H1 (cell line): ENCODE results near the gene CDCA4. TPM values are rescaled to one million over a fixed set of nuclear protein-coding genes. Genes with fewer than 3 reads are reported as not detected.

ENCODE experiments used
- CTCF ChIA-PET: fragments of 300-600 bp; sonication (Branson Sonifier 250); formaldehyde crosslinking; loops from one replicate; lab custom pipeline; 2021; ENCODE audit not compliant: partially characterized antibody; lab: Charles Lee
- POLR2A ChIA-PET: fragments of 300-600 bp; sonication (Branson Sonifier 250); formaldehyde crosslinking; loops from one replicate; lab custom pipeline; 2021; ENCODE audit warnings: inconsistent platforms; ENCODE audit not compliant: partially characterized antibody; lab: Charles Lee
- DNase-seq, 2 experiments: peaks; one replicate each; pipeline versions ENCODE4 v3.0.0 to v3.0.0-alpha.2; 2010 to 2022; ENCODE audit warnings: low spot score in 2 of 2, low read depth in 1 of 2, mixed read lengths in 1 of 2
- FAIRE-seq: peaks from 2 replicates; lab custom pipeline; 2011; peaks lifted over from hg19 to GRCh38; lab: Jason Lieb, UNC
- H2AFZ ChIP-seq: 2 replicates; pipeline ENCODE4 v1.8.1; 2012; ENCODE audit warnings: low read length, inconsistent platforms
- H2AK5ac ChIP-seq: 2 replicates; pipeline ENCODE4 v1.6.1; 2013; ENCODE audit warnings: low read depth, low read length
- H2BK120ac ChIP-seq: replicated peaks from 2 replicates; pipeline ENCODE3; 2013; ENCODE audit warnings: low read depth, low read length, inconsistent platforms
- H2BK12ac ChIP-seq: 2 replicates; pipeline ENCODE4 v1.6.1; 2013; ENCODE audit warnings: low read depth, low read length
- H2BK15ac ChIP-seq: 2 replicates; pipeline ENCODE4 v1.6.1; 2013; ENCODE audit warnings: low read length
- H2BK20ac ChIP-seq: 2 replicates; pipeline ENCODE4 v1.6.1; 2013; ENCODE audit warnings: low read length
- H2BK5ac ChIP-seq: 2 replicates; pipeline ENCODE4 v1.6.1; 2013; ENCODE audit warnings: low read depth, low read length
- H3K14ac ChIP-seq: 2 replicates; pipeline ENCODE4 v1.6.1; 2013; ENCODE audit warnings: inconsistent platforms; ENCODE audit not compliant: insufficient read length
- H3K18ac ChIP-seq: 2 replicates; pipeline ENCODE4 v1.6.1; 2013; ENCODE audit warnings: low read length; ENCODE audit errors: extremely low read depth
- H3K23ac ChIP-seq: 2 replicates; pipeline ENCODE4 v1.6.1; 2013; ENCODE audit warnings: inconsistent platforms; ENCODE audit not compliant: insufficient read length
- H3K23me2 ChIP-seq: 2 replicates; pipeline ENCODE4 v1.6.1; 2013; ENCODE audit warnings: low read depth, low read length
- H3K27ac ChIP-seq: 2 replicates; pipeline ENCODE4 v1.6.1; 2011; ENCODE audit warnings: low read depth, low read length, inconsistent platforms
- H3K27me3 ChIP-seq, 4 experiments: replicated peaks in 1 of 4; 1 replicate in 1 of 4; 2 replicates in 3 of 4; pipeline versions ENCODE4 v1.6.1 to v1.8.1; 2011 to 2013; ENCODE audit warnings: low read length in 3 of 4, mild to moderate bottlenecking in 3 of 4, inconsistent platforms in 2 of 4, mixed read lengths in 2 of 4, moderate library complexity in 1 of 4; ENCODE audit not compliant: control insufficient read depth in 3 of 4, insufficient read depth in 3 of 4; ENCODE audit errors: extremely low read depth in 1 of 4
- H3K36me3 ChIP-seq, 4 experiments: 2 replicates each; pipeline versions ENCODE4 v1.6.1 to v1.8.1; 2011 to 2013; ENCODE audit warnings: mild to moderate bottlenecking in 4 of 4, low read length in 3 of 4, moderate library complexity in 2 of 4, control low read depth in 1 of 4, inconsistent platforms in 1 of 4; ENCODE audit not compliant: insufficient read depth in 4 of 4, control insufficient read depth in 2 of 4
- H3K4ac ChIP-seq: replicated peaks from 2 replicates; pipeline ENCODE3; 2013; ENCODE audit warnings: low read length, low read depth, mixed read lengths, inconsistent platforms; ENCODE audit not compliant: insufficient read length
- H3K4me1 ChIP-seq, 4 experiments: replicated peaks in 1 of 4; 1 replicate in 1 of 4; 2 replicates in 3 of 4; pipeline versions ENCODE4 v1.6.1 to v1.8.1; 2011 to 2013; ENCODE audit warnings: low read length in 3 of 4, inconsistent platforms in 2 of 4, mixed read lengths in 1 of 4; ENCODE audit not compliant: insufficient read depth in 4 of 4, control insufficient read depth in 3 of 4
- H3K4me2 ChIP-seq, 2 experiments: 2 replicates each; pipeline versions ENCODE4 v1.6.1 to v1.8.1; 2011 to 2013; ENCODE audit warnings: low read depth in 2 of 2, low read length in 2 of 2, control low read depth in 1 of 2, inconsistent platforms in 1 of 2, mild to moderate bottlenecking in 1 of 2; ENCODE audit not compliant: insufficient read depth in 1 of 2
- H3K4me3 ChIP-seq, 4 experiments: fragments of 200-600, 300-600 bp in 1 of 4; sonication (generic), shearing (Covaris generic), sonication (Bioruptor Twin) in 1 of 4; 2 replicates each; pipeline versions ENCODE4 v1.5.1 to v1.8.1; 2011 to 2016; ENCODE audit warnings: low read length in 4 of 4, low read depth in 3 of 4, control low read depth in 2 of 4, inconsistent platforms in 2 of 4, mild to moderate bottlenecking in 2 of 4, mixed read lengths in 1 of 4, moderate library complexity in 1 of 4; ENCODE audit not compliant: insufficient read depth in 2 of 4; ENCODE audit errors: extremely low read depth in 1 of 4
- H3K56ac ChIP-seq: replicated peaks from 2 replicates; pipeline ENCODE3; 2013; ENCODE audit warnings: low read depth, mild to moderate bottlenecking, mixed read lengths, low read length, inconsistent platforms; ENCODE audit not compliant: insufficient read length
- H3K79me1 ChIP-seq: 2 replicates; pipeline ENCODE4 v1.6.1; 2013; ENCODE audit warnings: low read depth, low read length, control low read depth
- H3K79me2 ChIP-seq, 2 experiments: 2 replicates each; pipeline versions ENCODE4 v1.6.1 to v1.8.1; 2012 to 2013; ENCODE audit warnings: low read length in 2 of 2, mild to moderate bottlenecking in 2 of 2, inconsistent platforms in 1 of 2; ENCODE audit not compliant: insufficient read depth in 2 of 2, control insufficient read depth in 1 of 2
- H3K9ac ChIP-seq, 4 experiments: replicated peaks in 1 of 4; 1 replicate in 1 of 4; 2 replicates in 3 of 4; pipeline versions ENCODE4 v1.6.1 to v1.8.1; 2011 to 2013; ENCODE audit warnings: low read depth in 3 of 4, low read length in 3 of 4, control low read depth in 2 of 4, mild to moderate bottlenecking in 2 of 4, moderate library complexity in 2 of 4, inconsistent platforms in 1 of 4; ENCODE audit errors: extremely low read depth in 1 of 4
- H3K9me3 ChIP-seq, 2 experiments: 2 replicates each; pipeline versions ENCODE4 v1.6.1 to v1.8.1; 2012 to 2013; ENCODE audit warnings: mild to moderate bottlenecking in 2 of 2, moderate library complexity in 2 of 2, control low read depth in 1 of 2, inconsistent platforms in 1 of 2, low read depth in 1 of 2, low read length in 1 of 2, mixed read lengths in 1 of 2; ENCODE audit not compliant: insufficient read depth in 2 of 2
- H4K20me1 ChIP-seq, 2 experiments: replicated peaks in 1 of 2; 2 replicates each; pipeline versions ENCODE3 to v1.8.1; 2011 to 2013; ENCODE audit warnings: inconsistent platforms in 2 of 2, low read length in 2 of 2, mild to moderate bottlenecking in 1 of 2; ENCODE audit not compliant: insufficient read depth in 2 of 2, control insufficient read depth in 1 of 2
- H4K5ac ChIP-seq: 2 replicates; pipeline ENCODE4 v1.6.1; 2013; ENCODE audit warnings: low read length, low read depth, mixed read lengths, inconsistent platforms; ENCODE audit not compliant: insufficient read length
- H4K8ac ChIP-seq: 2 replicates; pipeline ENCODE4 v1.8.0; 2013; ENCODE audit warnings: mild to moderate bottlenecking, moderate library complexity, low read length, inconsistent platforms; ENCODE audit not compliant: insufficient read depth; ENCODE audit errors: extremely low read depth
- H4K91ac ChIP-seq: replicated peaks from 2 replicates; pipeline ENCODE3; 2013; ENCODE audit warnings: low read length, mixed read lengths, inconsistent platforms; ENCODE audit not compliant: insufficient read length
- ATF2 ChIP-seq: IDR thresholded peaks from 2 replicates; pipeline ENCODE4 v1.6.1; 2012; ENCODE audit warnings: low read length, inconsistent platforms
- RXRA ChIP-seq: IDR thresholded peaks from 2 replicates; pipeline ENCODE4 v1.6.1; 2011; ENCODE audit warnings: low read depth, mild to moderate bottlenecking, low read length, moderate library complexity; ENCODE audit not compliant: insufficient read depth
- TBP ChIP-seq: IDR thresholded peaks from 2 replicates; pipeline ENCODE4 v1.6.1; 2011; ENCODE audit warnings: low read depth, low read length, improper control_type of control experiment
- WGBS, 2 experiments: shearing (Covaris generic) in 1 of 2; methylation state at CpG; one replicate each; pipeline versions ENCODE4 v1.1.6 to v1.1.7; 2013 to 2015; ENCODE audit warnings: low lambda C conversion rate in 2 of 2, mixed read lengths in 2 of 2, inconsistent platforms in 1 of 2, low coverage in 1 of 2, missing lambda C conversion rate in 1 of 2; ENCODE audit not compliant: insufficient replicate concordance in 2 of 2, insufficient coverage in 1 of 2, insufficient read length in 1 of 2; ENCODE audit errors: extremely low coverage in 1 of 2, missing lambda C conversion rate in 1 of 2; 5-methylcytosine and 5-hydroxymethylcytosine counted together
- polyA plus RNA-seq, 7 experiments: library from polyadenylated mRNA; depleted of rRNA in 3 of 7; stranded (reverse) in 5 of 7; unstranded in 2 of 7; fragments of >200 nt in 5 of 7; fragments of 200-250 nt in 2 of 7; gene quantifications; 1 replicate in 5 of 7; 2 replicates in 1 of 7; 4 replicates in 1 of 7; pipeline versions ENCODE4 v1.2.1 to v1.2.3, GENCODE V29; 2011 to 2013; ENCODE audit warnings: missing spikeins in 2 of 7, mixed read lengths in 2 of 7
- total RNA-seq: library from RNA; stranded (reverse); fragmentation: NEBNext Ultra II Directional; extraction: Animal tissue kit (Norgen Biotek cat#: 25700); gene quantifications from 2 replicates; pipeline ENCODE4 v1.2.1, GENCODE V29; 2021

CDCA4 gene
- total and polyA plus RNA-seq, 2 of the 8 experiments (the other 6 are each of a cell fraction or from before 2014, with no cell fraction given) = 49.9 to 62.4 TPM

DNA sequence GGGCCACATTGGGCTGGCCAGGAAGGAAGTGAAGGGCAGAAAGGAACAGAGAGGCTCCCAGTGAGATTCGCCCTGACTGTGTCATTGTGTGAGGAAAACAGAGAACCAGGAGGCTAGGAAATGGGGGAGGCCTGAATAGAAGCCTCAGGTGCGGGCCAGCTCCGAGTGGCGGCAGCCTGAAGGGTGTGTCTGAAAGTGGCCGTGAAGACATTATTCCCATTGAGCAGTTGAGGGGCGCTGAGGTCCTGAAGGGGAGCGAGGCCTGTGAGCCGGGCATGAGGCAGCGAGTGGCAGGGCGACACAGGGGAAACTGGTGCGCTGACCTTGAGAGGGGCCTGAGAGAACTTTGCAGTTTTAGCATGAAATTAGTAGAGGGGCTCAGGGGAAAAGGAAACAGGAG lies 28.4 kb downstream of the CDCA4 start:
- Histone ChIP-seq H2BK12ac (no peak overlapping the region), H2AK5ac (no peak overlapping the region), H4K91ac (no peak overlapping the region), H2BK5ac (no peak overlapping the region), H3K4ac (no peak overlapping the region), H3K79me1 (no peaks in the 10 kb centered on the region), H3K14ac (no peak overlapping the region), H3K9ac (no peak overlapping the region), H3K27me3 (0 out of 7 replicates have a peak, but pooled peaks cover 0 to 2% (median 0%) of the 10 kb centered on the region in 4 experiments), H3K23ac (no peak overlapping the region), H4K5ac (no peak overlapping the region), H3K9me3 (no peaks in the 10 kb centered on the region), H2BK120ac (no peak overlapping the region), H4K8ac (no peak overlapping the region), H3K56ac (no peak overlapping the region), H2BK15ac (no peak overlapping the region), H3K79me2 (no peaks in the 10 kb centered on the region), H4K20me1 (peaks cover 3 to 5% of the 10 kb centered on the region in 2 experiments), H3K4me2 (no peak overlapping the region), H3K4me3 (no peak overlapping the region), H2BK20ac (no peak overlapping the region), H3K36me3 (peaks cover 0 to 4% (median 0%) of the 10 kb centered on the region in 4 experiments; a peak in 2 of 8 replicates), H3K23me2 (no peaks in the 10 kb centered on the region), H3K18ac (no peak overlapping the region), H3K27ac (no peak overlapping the region), H3K4me1 (no peaks in the 10 kb centered on the region), H2AFZ (no peak overlapping the region)
- FAIRE-seq = no peak
- POLR2A ChIA-PET = no interaction called here
- CTCF ChIA-PET = interaction anchor here (3.1 kb wide), 1 partner anchor 53 kb away, joined by 22 read pairs; no protein-coding TSS in a partner anchor
- 90% methylated on average over 11 of the region's 11 CpGs; no CpG with 5 or more reads in 1 of the 2 experiments for WGBS, 2 experiments
- no peak for DNase-seq
- no peak for TF ChIP-seq TBP
- TF ChIP-seq ATF2 = no peak
- TF ChIP-seq RXRA = no peak
- TF ChIP-seq, all 59 proteins: peak for 0
